ENCODE measurements around the gene FUZ. TPM values are rescaled to one million over a fixed set of nuclear protein-coding genes. Genes with fewer than 3 reads are reported as not detected.
A peak's percentile ranks its signal among the peaks of the same experiment; 100 is the strongest.

The FUZ gene, protein sequence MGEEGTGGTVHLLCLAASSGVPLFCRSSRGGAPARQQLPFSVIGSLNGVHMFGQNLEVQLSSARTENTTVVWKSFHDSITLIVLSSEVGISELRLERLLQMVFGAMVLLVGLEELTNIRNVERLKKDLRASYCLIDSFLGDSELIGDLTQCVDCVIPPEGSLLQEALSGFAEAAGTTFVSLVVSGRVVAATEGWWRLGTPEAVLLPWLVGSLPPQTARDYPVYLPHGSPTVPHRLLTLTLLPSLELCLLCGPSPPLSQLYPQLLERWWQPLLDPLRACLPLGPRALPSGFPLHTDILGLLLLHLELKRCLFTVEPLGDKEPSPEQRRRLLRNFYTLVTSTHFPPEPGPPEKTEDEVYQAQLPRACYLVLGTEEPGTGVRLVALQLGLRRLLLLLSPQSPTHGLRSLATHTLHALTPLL
- total RNA-seq, result 10 to 100 TPM in 1 of 6 experiments, 1 to 10 TPM in 5; 3.7 to 10.7 (median 6.3) TPM
- long read RNA-seq, partial matches to known transcripts, result 0 of 2 reads
- long read RNA-seq, other reads (novel, unspliced or antisense), result 2 of 2 reads

DNA sequence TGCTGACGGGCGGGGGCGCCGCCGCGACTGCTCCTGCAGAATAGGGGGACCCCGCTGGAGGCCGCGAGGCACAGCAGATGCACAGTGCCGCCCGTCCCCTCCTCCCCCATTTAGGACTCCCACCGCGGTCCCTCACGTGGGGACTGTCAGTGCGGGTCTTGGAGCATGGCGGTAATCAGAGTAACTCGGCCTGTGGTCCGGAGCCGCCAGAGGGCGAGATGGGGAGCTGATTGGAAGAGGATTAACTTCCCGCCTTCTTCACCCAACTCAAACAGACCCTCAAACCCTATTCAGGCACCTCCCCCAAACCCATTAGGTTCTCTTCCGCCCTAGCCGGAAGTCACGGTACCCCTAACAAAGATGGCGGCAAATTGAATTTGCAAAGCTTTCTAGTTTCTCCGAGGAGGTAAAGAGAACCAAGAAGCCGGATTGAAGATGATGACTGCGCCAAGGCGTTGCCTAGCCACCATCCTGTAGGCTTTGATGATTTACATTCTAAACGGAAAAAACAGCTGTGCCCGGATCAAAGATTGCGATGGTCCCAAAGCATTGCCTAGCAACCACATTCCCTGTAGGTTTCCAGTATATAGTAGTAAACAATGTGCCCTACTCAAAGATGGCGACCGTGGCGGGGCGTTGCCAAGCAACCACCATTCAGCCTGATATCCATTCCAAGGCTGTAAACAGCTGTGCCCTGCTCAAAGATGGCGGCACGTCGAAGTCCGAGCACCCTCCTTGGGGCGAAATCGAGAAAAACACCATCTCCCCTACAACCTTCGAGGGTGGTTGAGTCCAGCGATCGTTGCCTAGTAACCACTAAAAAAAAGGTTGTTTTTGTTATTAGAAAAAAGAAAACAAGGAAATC lies at the start of gene FUZ:
TSS of gene FUZ (minus strand) at position 296 of the 865 bp plus-strand sequence. CDS start at position 110, 186 bp downstream.
- H3K4me1 ChIP-seq, result peaks cover 0 to 18% (median 3%) of the 10 kb centered on the region in 4 donors
- H3K36me3 ChIP-seq, result no peaks in the 10 kb centered on the region
- TF ChIP-seq, protein P1, sequence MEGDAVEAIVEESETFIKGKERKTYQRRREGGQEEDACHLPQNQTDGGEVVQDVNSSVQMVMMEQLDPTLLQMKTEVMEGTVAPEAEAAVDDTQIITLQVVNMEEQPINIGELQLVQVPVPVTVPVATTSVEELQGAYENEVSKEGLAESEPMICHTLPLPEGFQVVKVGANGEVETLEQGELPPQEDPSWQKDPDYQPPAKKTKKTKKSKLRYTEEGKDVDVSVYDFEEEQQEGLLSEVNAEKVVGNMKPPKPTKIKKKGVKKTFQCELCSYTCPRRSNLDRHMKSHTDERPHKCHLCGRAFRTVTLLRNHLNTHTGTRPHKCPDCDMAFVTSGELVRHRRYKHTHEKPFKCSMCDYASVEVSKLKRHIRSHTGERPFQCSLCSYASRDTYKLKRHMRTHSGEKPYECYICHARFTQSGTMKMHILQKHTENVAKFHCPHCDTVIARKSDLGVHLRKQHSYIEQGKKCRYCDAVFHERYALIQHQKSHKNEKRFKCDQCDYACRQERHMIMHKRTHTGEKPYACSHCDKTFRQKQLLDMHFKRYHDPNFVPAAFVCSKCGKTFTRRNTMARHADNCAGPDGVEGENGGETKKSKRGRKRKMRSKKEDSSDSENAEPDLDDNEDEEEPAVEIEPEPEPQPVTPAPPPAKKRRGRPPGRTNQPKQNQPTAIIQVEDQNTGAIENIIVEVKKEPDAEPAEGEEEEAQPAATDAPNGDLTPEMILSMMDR (IDR thresholded peaks at IDR 0.05), result peak in 3 of 4 donors; percentile 16 to 23 (median 18)
- no peak for TF ChIP-seq POLR2A (IDR thresholded peaks at IDR 0.05)
- 0% methylated on average over 29 of the region's 45 CpGs for WGBS (ENCODE audit: insufficient coverage, low coverage, low lambda C conversion rate, missing lambda C conversion rate)
- H3K27me3 ChIP-seq, result no peaks in the 10 kb centered on the region
- DNase-seq, result peak; percentile 94 to 97 (median 94)
- intact Hi-C loops (cut with DNase I), result no loop called here
- H3K4me3 ChIP-seq, result peak within 1 kb of the TSS; percentile 51 to 76 (median 56)
- peak; percentile 63 to 72 (median 66) for ATAC-seq
- no peaks in the 10 kb centered on the region for H3K9me3 ChIP-seq
- peak within 1 kb of the TSS; percentile 27 to 66 (median 65) for H3K27ac ChIP-seq

DNA sequence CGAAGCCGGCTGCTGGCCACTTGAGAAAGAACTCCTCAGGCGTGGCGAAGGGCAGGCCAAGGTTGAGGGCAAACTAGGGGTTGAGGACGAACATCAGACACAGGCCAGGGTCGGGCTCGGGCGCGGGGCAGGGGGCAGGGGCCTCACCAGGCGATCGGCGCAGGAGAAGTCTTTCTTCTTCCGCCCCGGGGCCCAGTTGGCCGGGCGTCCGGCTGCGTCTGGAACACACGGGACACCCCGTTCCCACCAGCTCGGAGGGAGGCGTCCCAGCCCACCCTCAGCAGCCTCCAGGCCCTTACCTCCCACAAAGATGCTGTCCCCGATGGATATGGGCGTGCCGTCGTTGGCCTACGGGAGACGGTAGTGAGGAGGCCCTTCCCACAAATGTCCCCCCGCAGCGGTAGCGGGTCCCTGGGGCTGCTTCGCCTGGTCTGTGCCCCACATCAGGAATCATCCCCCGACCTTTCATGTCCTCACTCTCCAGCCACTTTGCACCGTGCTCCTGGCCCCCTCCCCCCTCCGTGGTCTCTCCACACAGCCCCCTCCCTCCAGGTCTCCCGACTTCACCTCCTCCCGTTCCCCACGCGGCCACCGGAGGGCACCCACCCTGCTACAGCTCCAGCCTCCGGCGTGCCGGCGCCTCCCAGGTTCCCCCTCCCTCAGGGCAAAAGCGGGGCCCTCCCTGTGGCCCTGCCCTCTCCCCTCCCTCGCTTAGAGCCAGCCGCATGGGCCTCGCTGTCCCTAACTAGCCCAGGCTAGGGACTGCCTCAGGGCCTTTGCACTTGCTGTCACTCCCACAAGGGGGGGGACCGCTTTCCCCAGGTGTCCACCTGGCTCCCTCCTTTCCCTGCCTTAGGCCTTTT lies 49.5 kb upstream of the FUZ start:
- no peak overlapping the region for H3K4me3 ChIP-seq
- H3K36me3 ChIP-seq, result peaks cover 3 to 30% (median 6%) of the 10 kb centered on the region in 4 donors
- no peak for ATAC-seq
- peak; percentile 36 to 58 (median 53) for DNase-seq
- TF ChIP-seq POLR2A (IDR thresholded peaks at IDR 0.05), result no peak
- TF ChIP-seq, protein P1 (IDR thresholded peaks at IDR 0.05), result no peak
- intact Hi-C loops (cut with DNase I), result no loop called here
- peaks cover under 1 to 23% (median 11%) of the 10 kb centered on the region in 4 donors for H3K4me1 ChIP-seq
- 69% methylated on average over 9 of the region's 49 CpGs for WGBS (ENCODE audit: insufficient coverage, low coverage, low lambda C conversion rate, missing lambda C conversion rate)
- no peaks in the 10 kb centered on the region for H3K27me3 ChIP-seq
- no peak overlapping the region for H3K27ac ChIP-seq
- H3K9me3 ChIP-seq, result no peaks in the 10 kb centered on the region

DNA sequence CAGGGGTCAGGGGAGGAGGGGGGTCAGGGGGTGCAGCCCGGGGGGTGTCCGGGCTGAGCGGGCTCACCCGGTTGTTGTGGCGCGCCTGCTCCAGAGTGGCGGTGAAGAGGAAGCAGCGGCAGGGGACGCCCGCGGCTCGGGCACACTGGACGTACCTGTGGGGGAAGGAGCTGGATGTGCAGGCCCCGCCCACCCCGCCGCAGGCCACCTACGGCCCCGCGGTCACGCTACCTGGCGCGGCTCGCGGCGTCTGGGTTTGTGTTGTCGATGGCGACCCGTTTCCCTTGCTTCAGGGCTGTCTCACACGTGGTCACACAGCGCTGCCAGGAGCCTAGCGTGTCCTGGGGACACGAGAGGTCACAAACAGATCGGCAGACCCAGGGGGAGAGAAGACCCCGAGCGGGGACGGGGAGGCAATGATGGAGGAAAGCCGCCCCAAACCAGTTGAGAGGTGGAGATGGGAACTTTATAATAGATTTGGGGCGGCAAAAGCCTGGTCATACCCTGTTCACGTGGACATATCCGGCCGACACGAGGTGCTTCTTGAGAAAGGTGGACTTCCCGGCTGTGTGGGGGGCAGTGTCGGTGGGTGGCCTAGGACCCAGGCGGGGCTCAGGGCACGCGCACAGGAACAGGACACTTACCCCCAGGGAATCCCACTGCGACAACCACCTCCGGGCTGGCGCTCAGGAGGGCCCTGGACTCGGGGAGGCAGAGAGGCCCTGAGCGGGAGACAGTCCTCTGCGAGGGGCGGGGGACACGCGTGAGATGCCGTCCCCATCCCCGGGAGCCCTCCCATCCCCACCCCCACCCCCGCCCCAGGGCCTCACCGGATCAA lies 48.7 kb upstream of the FUZ start:
- H3K27ac ChIP-seq, result no peak overlapping the region
- H3K36me3 ChIP-seq, result peaks cover 3 to 37% (median 6%) of the 10 kb centered on the region in 4 donors
- no peaks in the 10 kb centered on the region for H3K27me3 ChIP-seq
- DNase-seq (peak; percentile 30 to 55 (median 50)), ATAC-seq (no peak)
- TF ChIP-seq, protein P1 (IDR thresholded peaks at IDR 0.05), result no peak
- TF ChIP-seq POLR2A (IDR thresholded peaks at IDR 0.05), result no peak
- no peaks in the 10 kb centered on the region for H3K9me3 ChIP-seq
- 76% methylated on average over 23 of the region's 60 CpGs for WGBS (ENCODE audit: insufficient coverage, low coverage, low lambda C conversion rate, missing lambda C conversion rate)
- H3K4me1 ChIP-seq, result peaks cover 0 to 22% (median 11%) of the 10 kb centered on the region in 4 donors
- no peak overlapping the region for H3K4me3 ChIP-seq
- intact Hi-C loops (cut with DNase I), result no loop called here
